Activated naive CD8-positive, alpha-beta T cell (primary cell): ENCODE results near the gene CYP2A13.
"Not testable (repeated sequence)": the region's sequence is repeated elsewhere in the genome, so short reads cannot be mapped to it uniquely, and the experiment has no call there.

ENCODE experiments used
- H3K27ac Mint-ChIP-seq: one replicate; pipeline ENCODE4 v1.8.0; 2021; ENCODE audit warnings: mixed read lengths
- H3K27me3 Mint-ChIP-seq: one replicate; pipeline ENCODE4 v1.8.0; 2021; ENCODE audit warnings: mixed read lengths
- H3K36me3 Mint-ChIP-seq: one replicate; pipeline ENCODE4 v1.8.0; 2021; ENCODE audit warnings: mixed read lengths
- H3K4me1 Mint-ChIP-seq: one replicate; pipeline ENCODE4 v1.8.0; 2021; ENCODE audit warnings: low read depth, mixed read lengths
- H3K4me3 Mint-ChIP-seq: one replicate; pipeline ENCODE4 v1.8.0; 2021; ENCODE audit warnings: mild to moderate bottlenecking, mixed read lengths
- H3K9me3 Mint-ChIP-seq: one replicate; pipeline ENCODE4 v1.8.0; 2021; ENCODE audit warnings: low read depth, mixed read lengths

The CYP2A13 gene

GRCh38 chr19:41088151-41088550 lies at the start of gene CYP2A13:
TSS of gene CYP2A13 (plus strand) at chr19:41088451. CDS start at chr19:41088472, 21 bp downstream.
- no peak within 1 kb of the TSS for H3K27ac Mint-ChIP-seq
- H3K36me3 Mint-ChIP-seq: peaks cover 2% of the 10 kb centered on the region
- H3K4me3 Mint-ChIP-seq: no peak within 1 kb of the TSS
- peaks cover 50% of the 10 kb centered on the region for H3K27me3 Mint-ChIP-seq
- H3K4me1 Mint-ChIP-seq: peaks cover 4% of the 10 kb centered on the region
- H3K9me3 Mint-ChIP-seq: no peaks in the 10 kb centered on the region

- Mint-ChIP-seq H3K36me3 (no peaks in the 10 kb centered on the region), H3K4me1 (no peaks in the 10 kb centered on the region), H3K27ac (no peak overlapping the region), H3K27me3 (no peaks in the 10 kb centered on the region), H3K9me3 (no peaks in the 10 kb centered on the region), H3K4me3 (no peak overlapping the region)
Measured at GRCh38 chr19:41039806-41040205, 48.4 kb upstream of the CYP2A13 start.

GRCh38 chr19:41045095-41045494 lies 43.2 kb upstream of the CYP2A13 start:
- H3K9me3 Mint-ChIP-seq, H3K4me3 Mint-ChIP-seq, H3K27ac Mint-ChIP-seq, H3K27me3 Mint-ChIP-seq, H3K4me1 Mint-ChIP-seq, H3K36me3 Mint-ChIP-seq: not testable (repeated sequence)

- H3K27ac Mint-ChIP-seq: no peak overlapping the region
- no peaks in the 10 kb centered on the region for H3K4me1 Mint-ChIP-seq
- H3K9me3 Mint-ChIP-seq: no peaks in the 10 kb centered on the region
- no peaks in the 10 kb centered on the region for H3K36me3 Mint-ChIP-seq
- no peak overlapping the region for H3K4me3 Mint-ChIP-seq
- H3K27me3 Mint-ChIP-seq: peaks cover 18% of the 10 kb centered on the region
Measured at GRCh38 chr19:41050426-41050825, 37.8 kb upstream of the CYP2A13 start.

- H3K9me3 Mint-ChIP-seq, H3K27ac Mint-ChIP-seq, H3K4me3 Mint-ChIP-seq, H3K36me3 Mint-ChIP-seq, H3K4me1 Mint-ChIP-seq: not testable (repeated sequence)
- peaks cover 19% of the 10 kb centered on the region for H3K27me3 Mint-ChIP-seq
Measured at GRCh38 chr19:41052162-41052561, 36.1 kb upstream of the CYP2A13 start.

GRCh38 chr19:41053331-41053730 lies 34.9 kb upstream of the CYP2A13 start:
- peaks cover 22% of the 10 kb centered on the region for H3K27me3 Mint-ChIP-seq
- not testable (repeated sequence) for H3K4me3 Mint-ChIP-seq, H3K36me3 Mint-ChIP-seq, H3K4me1 Mint-ChIP-seq, H3K27ac Mint-ChIP-seq, H3K9me3 Mint-ChIP-seq

GRCh38 chr19:41064974-41065569 lies 23.2 kb upstream of the CYP2A13 start:
- no peak overlapping the region for H3K27ac Mint-ChIP-seq
- H3K27me3 Mint-ChIP-seq: peaks cover 17% of the 10 kb centered on the region
- H3K4me3 Mint-ChIP-seq: no peak overlapping the region
- peaks cover 3% of the 10 kb centered on the region for H3K4me1 Mint-ChIP-seq
- no peaks in the 10 kb centered on the region for H3K9me3 Mint-ChIP-seq
- no peaks in the 10 kb centered on the region for H3K36me3 Mint-ChIP-seq

GRCh38 chr19:41076286-41076685 lies 12.0 kb upstream of the CYP2A13 start:
- H3K36me3 Mint-ChIP-seq: peaks cover 10% of the 10 kb centered on the region
- H3K27ac Mint-ChIP-seq: no peak overlapping the region
- peaks cover 12% of the 10 kb centered on the region for H3K9me3 Mint-ChIP-seq
- H3K4me1 Mint-ChIP-seq: no peaks in the 10 kb centered on the region
- H3K27me3 Mint-ChIP-seq: peaks cover 19% of the 10 kb centered on the region
- H3K4me3 Mint-ChIP-seq: no peak overlapping the region

- no peak overlapping the region for H3K27ac Mint-ChIP-seq
- peaks cover 36% of the 10 kb centered on the region for H3K27me3 Mint-ChIP-seq
- peaks cover 12% of the 10 kb centered on the region for H3K9me3 Mint-ChIP-seq
- no peak overlapping the region for H3K4me3 Mint-ChIP-seq
- peaks cover 13% of the 10 kb centered on the region for H3K36me3 Mint-ChIP-seq
- no peaks in the 10 kb centered on the region for H3K4me1 Mint-ChIP-seq
Measured at GRCh38 chr19:41083516-41083915, 4.7 kb upstream of the CYP2A13 start.

- Mint-ChIP-seq H3K27ac (no peak overlapping the region), H3K4me1 (peaks cover 4% of the 10 kb centered on the region), H3K27me3 (peaks cover 45% of the 10 kb centered on the region), H3K36me3 (peaks cover 8% of the 10 kb centered on the region), H3K9me3 (peaks cover 3% of the 10 kb centered on the region), H3K4me3 (no peak overlapping the region)
Measured at GRCh38 chr19:41085748-41086415, 2.4 kb upstream of the CYP2A13 start.

GRCh38 chr19:41089959-41090358 lies 1.7 kb downstream of the CYP2A13 start:
- Mint-ChIP-seq H3K4me1 (peaks cover 4% of the 10 kb centered on the region), H3K36me3 (no peaks in the 10 kb centered on the region), H3K9me3 (no peaks in the 10 kb centered on the region), H3K27me3 (peaks cover 43% of the 10 kb centered on the region), H3K4me3 (no peak overlapping the region), H3K27ac (no peak overlapping the region)

- H3K27ac Mint-ChIP-seq: no peak overlapping the region
- H3K4me3 Mint-ChIP-seq: no peak overlapping the region
- peaks cover 14% of the 10 kb centered on the region for H3K27me3 Mint-ChIP-seq
- peaks cover 6% of the 10 kb centered on the region for H3K4me1 Mint-ChIP-seq
- H3K36me3 Mint-ChIP-seq: peaks cover 3% of the 10 kb centered on the region
- no peaks in the 10 kb centered on the region for H3K9me3 Mint-ChIP-seq
Measured at GRCh38 chr19:41095703-41096102, 7.5 kb downstream of the CYP2A13 start.

- Mint-ChIP-seq H3K4me1 (peaks cover 6% of the 10 kb centered on the region), H3K27ac (no peak overlapping the region), H3K36me3 (peaks cover 3% of the 10 kb centered on the region), H3K9me3 (peaks cover 3% of the 10 kb centered on the region), H3K4me3 (no peak overlapping the region), H3K27me3 (peaks cover 7% of the 10 kb centered on the region)
Measured at GRCh38 chr19:41096353-41096752, 8.1 kb downstream of the CYP2A13 start.

GRCh38 chr19:41097302-41097701 lies 9.1 kb downstream of the CYP2A13 start:
- H3K27ac Mint-ChIP-seq: no peak overlapping the region
- H3K9me3 Mint-ChIP-seq: peaks cover 12% of the 10 kb centered on the region
- H3K4me1 Mint-ChIP-seq: peaks cover 6% of the 10 kb centered on the region
- H3K4me3 Mint-ChIP-seq: no peak overlapping the region
- H3K36me3 Mint-ChIP-seq: peaks cover 5% of the 10 kb centered on the region
- H3K27me3 Mint-ChIP-seq: peaks cover 1% of the 10 kb centered on the region

- H3K27ac Mint-ChIP-seq: no peak overlapping the region
- no peaks in the 10 kb centered on the region for H3K27me3 Mint-ChIP-seq
- peaks cover 6% of the 10 kb centered on the region for H3K4me1 Mint-ChIP-seq
- peaks cover 13% of the 10 kb centered on the region for H3K9me3 Mint-ChIP-seq
- H3K36me3 Mint-ChIP-seq: peaks cover 7% of the 10 kb centered on the region
- no peak overlapping the region for H3K4me3 Mint-ChIP-seq
Measured at GRCh38 chr19:41098762-41099161, 10.5 kb downstream of the CYP2A13 start.

- H3K4me1 Mint-ChIP-seq, H3K27ac Mint-ChIP-seq, H3K4me3 Mint-ChIP-seq, H3K27me3 Mint-ChIP-seq, H3K36me3 Mint-ChIP-seq: not testable (repeated sequence)
- peaks cover 13% of the 10 kb centered on the region for H3K9me3 Mint-ChIP-seq
Measured at GRCh38 chr19:41102210-41102609, 14.0 kb downstream of the CYP2A13 start.
